CD14-positive monocyte (primary cell): ENCODE data around the gene EXOC4. TPM values are rescaled to one million over a fixed set of nuclear protein-coding genes. Genes with fewer than 3 reads are reported as not detected.

Experiments used
- DNase-seq, 3 donors: peaks; one replicate each; pipeline ENCODE4 v3.0.0-alpha.2; 2011 to 2022
- H2AFZ ChIP-seq: 2 replicates; pipeline ENCODE4 v1.6.0; 2012; ENCODE audit warnings: mild to moderate bottlenecking, low read depth, low read length, inconsistent platforms; ENCODE audit not compliant: insufficient read depth, poor library complexity, severe bottlenecking
- H3K27ac ChIP-seq, 2 donors: 1 replicate in 1 of 2; 2 replicates in 1 of 2; pipeline ENCODE4 v1.5.1; 2012 to 2013; ENCODE audit warnings: low read length in 2 of 2, control low read depth in 1 of 2, inconsistent platforms in 1 of 2, low read depth in 1 of 2, mild to moderate bottlenecking in 1 of 2
- H3K27me3 ChIP-seq, 2 donors: one replicate each; pipeline versions ENCODE4 v1.6.0 to v1.6.1; 2011 to 2013; ENCODE audit warnings: low read length in 2 of 2; ENCODE audit not compliant: control insufficient read depth in 2 of 2, insufficient read depth in 2 of 2
- H3K36me3 ChIP-seq, 2 donors: replicated peaks in 1 of 2; 1 replicate in 1 of 2; 2 replicates in 1 of 2; pipeline versions ENCODE4 v1.5.1 to v1.6.1; 2012 to 2013; ENCODE audit warnings: low read length in 2 of 2, control low read depth in 1 of 2, inconsistent platforms in 1 of 2, mild to moderate bottlenecking in 1 of 2; ENCODE audit not compliant: insufficient read depth in 2 of 2, control insufficient read depth in 1 of 2
- H3K4me1 ChIP-seq, 2 donors: 1 replicate in 1 of 2; 2 replicates in 1 of 2; pipeline versions ENCODE4 v1.5.1 to v1.6.1; 2012 to 2013; ENCODE audit warnings: low read length in 2 of 2, control low read depth in 1 of 2, inconsistent platforms in 1 of 2, mild to moderate bottlenecking in 1 of 2, moderate library complexity in 1 of 2; ENCODE audit not compliant: insufficient read depth in 2 of 2, control insufficient read depth in 1 of 2
- H3K4me2 ChIP-seq: replicated peaks from 2 replicates; pipeline ENCODE3; 2012; ENCODE audit warnings: low read length, moderate library complexity, mild to moderate bottlenecking; ENCODE audit not compliant: poor library complexity, severe bottlenecking; ENCODE audit errors: extremely low read depth
- H3K4me3 ChIP-seq, 3 experiments: fragments of 200-600 bp in 1 of 3; sonication (generic) in 1 of 3; replicated peaks in 1 of 3; 1 replicate in 2 of 3; 2 replicates in 1 of 3; pipeline ENCODE4 v1.5.1; 2011 to 2013; ENCODE audit warnings: low read length in 3 of 3, mild to moderate bottlenecking in 3 of 3, control low read depth in 2 of 3, low read depth in 2 of 3, inconsistent platforms in 1 of 3, moderate library complexity in 1 of 3
- H3K79me2 ChIP-seq: 2 replicates; pipeline ENCODE4 v1.6.0; 2012; ENCODE audit warnings: mild to moderate bottlenecking, control low read depth, inconsistent platforms, low read length, moderate library complexity; ENCODE audit not compliant: insufficient read depth
- H3K9ac ChIP-seq: 2 replicates; pipeline ENCODE4 v1.6.0; 2017; ENCODE audit warnings: low read length, mild to moderate bottlenecking; ENCODE audit not compliant: insufficient read depth, poor library complexity, severe bottlenecking
- H3K9me3 ChIP-seq, 2 donors: replicated peaks in 1 of 2; 1 replicate in 1 of 2; 2 replicates in 1 of 2; pipeline versions ENCODE4 v1.5.1 to v1.6.1; 2012 to 2013; ENCODE audit warnings: low read length in 2 of 2, control low read depth in 1 of 2; ENCODE audit not compliant: control insufficient read depth in 1 of 2, insufficient read depth in 1 of 2
- H4K20me1 ChIP-seq: 2 replicates; pipeline ENCODE4 v1.6.0; 2012; ENCODE audit warnings: mild to moderate bottlenecking, low read length, control low read depth, moderate library complexity; ENCODE audit not compliant: insufficient read depth
- H3K27ac Mint-ChIP-seq, 7 donors: one replicate each; pipeline ENCODE4 v1.8.0; 2020; ENCODE audit warnings: mild to moderate bottlenecking in 7 of 7, mixed read lengths in 7 of 7, moderate library complexity in 6 of 7, inconsistent platforms in 2 of 7
- H3K27me3 Mint-ChIP-seq, 3 donors: one replicate each; pipeline ENCODE4 v1.8.0; 2021 to 2022; ENCODE audit warnings: low read depth in 3 of 3, mild to moderate bottlenecking in 3 of 3, mixed read lengths in 3 of 3, moderate library complexity in 3 of 3, inconsistent platforms in 1 of 3
- H3K36me3 Mint-ChIP-seq, 2 donors: one replicate each; pipeline ENCODE4 v1.8.0; 2020; ENCODE audit warnings: mixed read lengths in 2 of 2, inconsistent platforms in 1 of 2, mild to moderate bottlenecking in 1 of 2
- H3K4me1 Mint-ChIP-seq: one replicate; pipeline ENCODE4 v1.8.0; 2020; ENCODE audit warnings: mild to moderate bottlenecking, mixed read lengths
- H3K4me3 Mint-ChIP-seq, 2 donors: one replicate each; pipeline ENCODE4 v1.8.0; 2020; ENCODE audit warnings: mild to moderate bottlenecking in 2 of 2, mixed read lengths in 2 of 2, moderate library complexity in 1 of 2
- H3K9me3 Mint-ChIP-seq, 7 donors: one replicate each; pipeline ENCODE4 v1.8.0; 2020 to 2022; ENCODE audit warnings: mixed read lengths in 7 of 7, mild to moderate bottlenecking in 6 of 7, moderate library complexity in 6 of 7, inconsistent platforms in 2 of 7
- WGBS: methylation state at CpG from one replicate; pipeline ENCODE4 v1.1.5; 2013; ENCODE audit warnings: missing lambda C conversion rate; ENCODE audit not compliant: insufficient coverage; 5-methylcytosine and 5-hydroxymethylcytosine counted together
- intact Hi-C, 2 donors: fragments of 100-400 bp; cut with micrococcal nuclease; formaldehyde crosslinking; loops; one replicate each; pipeline versions ENCODE4 v1.15.0 to v1.15.1; 2023
- polyA plus RNA-seq, 3 donors: library from polyadenylated mRNA; depleted of rRNA in 1 of 3; unstranded in 2 of 3; stranded (reverse) in 1 of 3; fragments of 300-500 nt in 2 of 3; fragments of >200 nt in 1 of 3; fragmentation: Illumina TruSeq in 2 of 3; gene quantifications; 1 replicate in 2 of 3; 2 replicates in 1 of 3; pipeline ENCODE4 v1.2.3, GENCODE V29; 2012 to 2021
- TF ChIP-seq, protein P1 (sequence below): fragments of 200-600 bp; IDR thresholded peaks from one replicate; pipeline ENCODE4 v1.8.0; 2022; ENCODE audit warnings: antibody characterized with exemption, mild to moderate bottlenecking

EXOC4 gene
- polyA plus RNA-seq, 3 donors, result 20.6 to 22.3 (median 22.3) TPM

DNA sequence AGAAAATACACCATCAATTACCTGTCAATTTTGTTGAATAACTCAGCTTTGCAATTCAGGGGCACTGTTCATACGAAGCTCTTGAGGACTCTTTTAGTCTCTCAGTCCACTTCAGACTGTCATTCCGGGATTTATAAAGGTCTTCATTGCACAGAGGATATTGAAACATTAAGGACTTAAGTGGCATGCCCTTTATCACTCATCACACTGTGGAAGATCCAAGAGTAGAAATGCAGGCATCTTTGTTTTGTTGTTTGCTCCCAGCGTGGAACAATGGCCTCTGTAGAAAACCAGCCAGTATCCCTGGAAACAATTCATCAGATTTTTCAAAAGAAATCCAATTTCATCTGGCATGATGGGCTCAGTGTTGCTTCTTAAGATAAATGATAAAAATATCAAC is 808.0 kb downstream of the EXOC4 start:
- Mint-ChIP-seq H3K27ac (no peak overlapping the region), H3K27me3 (no peaks in the 10 kb centered on the region), H3K9me3 (no peaks in the 10 kb centered on the region), H3K4me1 (peaks cover 3% of the 10 kb centered on the region), H3K36me3 (peaks cover 11 to 15% of the 10 kb centered on the region in 2 donors), H3K4me3 (no peak overlapping the region)
- H3K27ac ChIP-seq, result no peak overlapping the region
- H3K4me2 ChIP-seq, result no peak overlapping the region
- no peaks in the 10 kb centered on the region for H3K27me3 ChIP-seq
- H3K36me3 ChIP-seq, result no peaks in the 10 kb centered on the region
- no peaks in the 10 kb centered on the region for H3K9me3 ChIP-seq
- H2AFZ ChIP-seq, result no peak overlapping the region
- no peaks in the 10 kb centered on the region for H3K79me2 ChIP-seq
- no peak overlapping the region for H3K9ac ChIP-seq
- intact Hi-C loops, result no loop called here
- WGBS, result no CpG with 5 or more reads among the region's 3 CpGs
- DNase-seq, result no peak
- no peak overlapping the region for H3K4me3 ChIP-seq
- H4K20me1 ChIP-seq, result no peaks in the 10 kb centered on the region
- TF ChIP-seq, protein P1, sequence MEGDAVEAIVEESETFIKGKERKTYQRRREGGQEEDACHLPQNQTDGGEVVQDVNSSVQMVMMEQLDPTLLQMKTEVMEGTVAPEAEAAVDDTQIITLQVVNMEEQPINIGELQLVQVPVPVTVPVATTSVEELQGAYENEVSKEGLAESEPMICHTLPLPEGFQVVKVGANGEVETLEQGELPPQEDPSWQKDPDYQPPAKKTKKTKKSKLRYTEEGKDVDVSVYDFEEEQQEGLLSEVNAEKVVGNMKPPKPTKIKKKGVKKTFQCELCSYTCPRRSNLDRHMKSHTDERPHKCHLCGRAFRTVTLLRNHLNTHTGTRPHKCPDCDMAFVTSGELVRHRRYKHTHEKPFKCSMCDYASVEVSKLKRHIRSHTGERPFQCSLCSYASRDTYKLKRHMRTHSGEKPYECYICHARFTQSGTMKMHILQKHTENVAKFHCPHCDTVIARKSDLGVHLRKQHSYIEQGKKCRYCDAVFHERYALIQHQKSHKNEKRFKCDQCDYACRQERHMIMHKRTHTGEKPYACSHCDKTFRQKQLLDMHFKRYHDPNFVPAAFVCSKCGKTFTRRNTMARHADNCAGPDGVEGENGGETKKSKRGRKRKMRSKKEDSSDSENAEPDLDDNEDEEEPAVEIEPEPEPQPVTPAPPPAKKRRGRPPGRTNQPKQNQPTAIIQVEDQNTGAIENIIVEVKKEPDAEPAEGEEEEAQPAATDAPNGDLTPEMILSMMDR, result no peak
- H3K4me1 ChIP-seq, result no peaks in the 10 kb centered on the region

DNA sequence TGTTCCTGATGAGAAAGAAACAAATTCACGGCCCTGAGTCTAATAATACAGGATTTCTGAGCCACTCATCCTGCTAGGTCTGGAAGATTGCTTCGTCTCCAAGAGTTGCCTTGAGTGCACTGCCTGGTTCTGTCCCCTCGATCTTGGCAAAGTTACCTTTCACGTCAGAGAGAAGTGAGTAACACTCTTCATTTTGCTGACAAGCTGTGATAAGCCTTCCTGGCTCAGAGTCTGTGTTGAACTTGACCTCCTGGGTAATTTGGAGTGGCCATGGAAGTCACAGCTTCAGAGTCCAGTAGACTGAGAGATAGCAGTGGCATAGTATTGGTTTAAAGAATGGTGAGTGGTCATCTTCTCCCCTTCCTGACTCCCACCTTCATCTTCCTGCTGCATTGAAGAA is 809.6 kb downstream of the EXOC4 start:
- Histone ChIP-seq H3K9ac (no peak overlapping the region), H3K27me3 (no peaks in the 10 kb centered on the region), H3K79me2 (no peaks in the 10 kb centered on the region), H3K4me3 (no peak overlapping the region), H4K20me1 (no peaks in the 10 kb centered on the region), H3K27ac (no peak overlapping the region), H3K4me2 (no peak overlapping the region), H3K9me3 (no peaks in the 10 kb centered on the region), H3K4me1 (no peaks in the 10 kb centered on the region), H2AFZ (no peak overlapping the region), H3K36me3 (no peaks in the 10 kb centered on the region)
- H3K36me3 Mint-ChIP-seq, result peaks cover 16% of the 10 kb centered on the region in 2 donors
- H3K4me3 Mint-ChIP-seq, result no peak overlapping the region
- 98% methylated on average over 4 of the region's 4 CpGs for WGBS
- DNase-seq, result no peak
- intact Hi-C loops, result no loop called here
- H3K9me3 Mint-ChIP-seq, result peaks cover 0 to 3% (median 0%) of the 10 kb centered on the region in 7 donors
- peaks cover 3% of the 10 kb centered on the region for H3K4me1 Mint-ChIP-seq
- H3K27me3 Mint-ChIP-seq, result no peaks in the 10 kb centered on the region
- no peak overlapping the region for H3K27ac Mint-ChIP-seq
- TF ChIP-seq, protein P1, result no peak
